Central memory CD8-positive, alpha-beta T cell (primary cell): ENCODE results near the gene POLR2E.

Experiments used
- ATAC-seq: fragments of 150-1000 bp; cut with Tn5 transposase; replicated peaks from 2 replicates; pipeline ENCODE4 v1.10.0; 2022; ENCODE audit warnings: mild to moderate bottlenecking, moderate FRiP score, moderate number of reproducible peaks; ENCODE audit not compliant: poor library complexity, severe bottlenecking; ENCODE audit errors: extremely low read depth
- DNase-seq, 2 donors: peaks; one replicate each; pipeline ENCODE4 v3.0.0; 2021; ENCODE audit warnings: low spot score in 2 of 2
- H3K27ac Mint-ChIP-seq: one replicate; pipeline ENCODE4 v1.8.0; 2022; ENCODE audit warnings: low read depth, mild to moderate bottlenecking, moderate library complexity, mixed read lengths
- H3K27me3 Mint-ChIP-seq: one replicate; pipeline ENCODE4 v1.8.0; 2022; ENCODE audit warnings: mixed read lengths
- H3K36me3 Mint-ChIP-seq: one replicate; pipeline ENCODE4 v1.8.0; 2022; ENCODE audit warnings: mild to moderate bottlenecking, moderate library complexity, mixed read lengths; ENCODE audit not compliant: insufficient read depth
- H3K4me1 Mint-ChIP-seq: one replicate; pipeline ENCODE4 v1.8.0; 2022; ENCODE audit warnings: mixed read lengths
- H3K4me3 Mint-ChIP-seq: one replicate; pipeline ENCODE4 v1.8.0; 2022; ENCODE audit warnings: mild to moderate bottlenecking, moderate library complexity, mixed read lengths
- H3K9me3 Mint-ChIP-seq: one replicate; pipeline ENCODE4 v1.8.0; 2022; ENCODE audit warnings: mixed read lengths

Gene POLR2E

DNA sequence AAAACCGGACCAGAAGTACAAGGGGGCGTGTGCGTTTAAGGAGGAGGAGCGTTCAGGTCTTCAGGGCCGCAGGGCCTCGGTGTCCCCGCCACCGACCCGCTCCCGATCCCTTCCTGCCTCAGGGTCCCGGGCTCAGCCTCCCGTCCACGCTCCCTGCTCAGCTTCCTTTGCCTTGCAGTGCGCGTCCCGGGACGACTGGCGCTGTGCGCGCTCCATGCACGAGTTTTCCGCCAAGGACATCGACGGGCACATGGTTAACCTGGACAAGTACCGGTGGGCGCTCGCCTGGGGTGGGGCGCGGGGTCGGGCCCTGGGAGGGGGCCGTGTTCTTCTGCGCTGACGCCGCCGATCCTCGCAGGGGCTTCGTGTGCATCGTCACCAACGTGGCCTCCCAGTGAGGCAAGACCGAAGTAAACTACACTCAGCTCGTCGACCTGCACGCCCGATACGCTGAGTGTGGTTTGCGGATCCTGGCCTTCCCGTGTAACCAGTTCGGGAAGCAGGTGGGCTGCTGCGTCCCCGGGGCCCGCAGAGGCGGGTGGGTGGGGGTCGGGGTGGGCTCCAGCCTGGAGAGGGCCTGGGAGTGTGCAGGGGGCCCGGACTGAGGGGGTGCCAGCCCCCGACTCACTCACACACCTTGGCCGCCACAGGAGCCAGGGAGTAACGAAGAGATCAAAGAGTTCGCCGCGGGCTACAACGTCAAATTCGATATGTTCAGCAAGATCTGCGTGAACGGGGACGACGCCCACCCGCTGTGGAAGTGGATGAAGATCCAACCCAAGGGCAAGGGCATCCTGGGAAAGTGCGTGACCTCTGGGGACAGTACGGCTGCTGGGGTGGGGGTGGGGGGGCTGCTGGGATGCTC lies 10.1 kb upstream of the POLR2E start:
- Mint-ChIP-seq H3K27me3 (no peaks in the 10 kb centered on the region), H3K4me1 (peaks cover 11% of the 10 kb centered on the region), H3K9me3 (no peaks in the 10 kb centered on the region), H3K4me3 (peak overlapping the region; percentile 66), H3K27ac (peak overlapping the region; percentile 65), H3K36me3 (peaks cover 29% of the 10 kb centered on the region)
- DNase-seq: no peak
- ATAC-seq: no peak

DNA sequence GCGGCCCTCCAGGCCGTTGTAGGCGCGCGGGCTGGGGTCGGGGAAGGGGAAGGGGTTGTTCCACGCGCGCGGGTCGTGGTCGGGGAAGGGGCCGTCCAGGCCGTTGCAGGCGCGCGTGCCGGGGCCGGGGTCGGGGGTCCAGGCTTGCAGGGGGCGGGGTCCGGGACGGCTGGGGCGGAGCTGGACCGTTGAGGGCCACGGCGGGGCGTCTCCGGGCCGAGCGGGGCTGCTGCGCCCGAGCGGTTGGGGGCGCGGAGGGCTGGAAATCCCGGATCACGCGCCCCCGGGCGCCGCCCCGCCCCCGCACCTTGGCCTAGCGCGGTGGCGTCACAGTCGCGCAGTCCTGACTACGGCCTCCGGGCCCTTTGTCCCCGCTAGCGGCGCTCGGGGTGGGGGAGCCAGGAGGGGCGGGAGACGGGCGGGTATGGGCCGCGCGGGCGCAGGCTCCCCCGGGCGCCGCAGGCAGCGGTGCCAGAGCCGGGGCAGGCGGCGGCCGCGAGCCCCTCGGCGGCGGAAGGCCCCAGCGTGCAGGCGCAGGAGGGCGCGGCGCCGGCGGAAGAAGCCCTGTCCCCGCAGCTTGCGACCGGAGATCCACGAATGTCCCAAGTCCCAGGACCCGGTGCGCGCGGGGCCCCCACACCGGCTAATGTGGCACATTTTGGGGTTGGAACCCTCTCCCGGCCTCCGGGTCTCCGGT lies 9.3 kb upstream of the POLR2E start:
- Mint-ChIP-seq H3K27ac (peak overlapping the region; percentile 65), H3K4me3 (peak overlapping the region; percentile 66), H3K36me3 (peaks cover 31% of the 10 kb centered on the region), H3K27me3 (no peaks in the 10 kb centered on the region), H3K4me1 (peaks cover 17% of the 10 kb centered on the region), H3K9me3 (no peaks in the 10 kb centered on the region)
- ATAC-seq (peak; percentile 48), DNase-seq (peak; percentile 50 to 59)

GRCh38 chr19:1103708-1104310 lies 8.6 kb upstream of the POLR2E start, which contains the start of gene GPX4:
GPX4 (plus strand) TSS chr19:1103994; CDS start chr19:1104044, 50 bp downstream.
- Mint-ChIP-seq H3K36me3 (peaks cover 31% of the 10 kb centered on the region), H3K4me1 (peaks cover 18% of the 10 kb centered on the region), H3K27me3 (no peaks in the 10 kb centered on the region), H3K9me3 (no peaks in the 10 kb centered on the region), H3K4me3 (peak within 1 kb of the TSS; percentile 66), H3K27ac (peak within 1 kb of the TSS; percentile 84)
- peak; percentile 91 to 96 for DNase-seq
- ATAC-seq: peak; percentile 89

GRCh38 chr19:1103132-1103707 lies 8.0 kb upstream of the POLR2E start:
- DNase-seq (no peak), ATAC-seq (no peak)
- peaks cover 30% of the 10 kb centered on the region for H3K36me3 Mint-ChIP-seq
- H3K4me3 Mint-ChIP-seq: peak overlapping the region; percentile 66
- no peaks in the 10 kb centered on the region for H3K9me3 Mint-ChIP-seq
- peaks cover 22% of the 10 kb centered on the region for H3K4me1 Mint-ChIP-seq
- no peaks in the 10 kb centered on the region for H3K27me3 Mint-ChIP-seq
- H3K27ac Mint-ChIP-seq: peak overlapping the region; percentile 84

DNA sequence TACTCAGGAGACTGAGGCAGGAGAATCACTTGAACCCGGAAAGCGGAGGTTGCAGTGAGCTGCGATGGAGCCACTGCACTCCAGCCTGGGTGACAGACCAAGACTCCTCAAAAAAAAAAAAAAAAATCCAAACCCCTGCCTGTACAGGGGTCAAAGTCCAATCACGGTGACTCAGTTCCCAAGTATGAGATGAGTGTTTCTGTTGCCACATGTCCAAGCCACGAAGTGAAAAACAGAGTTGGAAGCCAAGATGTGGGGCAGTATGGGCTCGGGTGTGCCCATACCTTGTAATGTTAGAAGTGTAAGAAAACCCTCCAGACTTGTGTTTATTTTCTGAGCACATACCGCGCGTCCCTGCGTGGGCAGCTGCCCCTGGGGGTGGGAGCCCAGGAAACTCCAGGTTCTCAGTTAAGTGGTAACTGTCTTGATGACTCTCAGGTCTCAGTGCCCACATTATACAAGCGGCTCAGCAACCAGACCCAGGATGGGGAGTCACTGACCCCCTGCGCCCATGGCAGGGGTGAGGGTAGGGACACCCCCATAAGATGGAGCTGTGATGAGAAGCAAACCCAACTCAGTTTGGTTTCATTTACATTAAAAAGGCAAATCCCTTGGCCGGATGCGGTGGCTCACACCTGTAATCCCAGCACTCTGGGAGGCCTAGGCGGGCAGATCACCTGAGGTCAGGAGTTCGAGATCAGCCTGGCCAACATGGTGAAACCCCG lies 7.4 kb upstream of the POLR2E start:
- peaks cover 33% of the 10 kb centered on the region for H3K36me3 Mint-ChIP-seq

GRCh38 chr19:1101337-1101698 lies 6.1 kb upstream of the POLR2E start:
- H3K4me3 Mint-ChIP-seq: no peak overlapping the region
- ATAC-seq (no peak), DNase-seq (no peak)
- no peaks in the 10 kb centered on the region for H3K27me3 Mint-ChIP-seq
- H3K9me3 Mint-ChIP-seq: no peaks in the 10 kb centered on the region
- H3K4me1 Mint-ChIP-seq: peaks cover 22% of the 10 kb centered on the region
- H3K36me3 Mint-ChIP-seq: peaks cover 25% of the 10 kb centered on the region
- H3K27ac Mint-ChIP-seq: no peak overlapping the region

More for the DNA sequence above, 7.4 kb upstream of the POLR2E start:
- no peaks in the 10 kb centered on the region for H3K27me3 Mint-ChIP-seq
- H3K9me3 Mint-ChIP-seq: no peaks in the 10 kb centered on the region
- DNase-seq (no peak), ATAC-seq (no peak)
- peak overlapping the region; percentile 84 for H3K27ac Mint-ChIP-seq
- H3K4me3 Mint-ChIP-seq: peak overlapping the region; percentile 66
- peaks cover 22% of the 10 kb centered on the region for H3K4me1 Mint-ChIP-seq

DNA sequence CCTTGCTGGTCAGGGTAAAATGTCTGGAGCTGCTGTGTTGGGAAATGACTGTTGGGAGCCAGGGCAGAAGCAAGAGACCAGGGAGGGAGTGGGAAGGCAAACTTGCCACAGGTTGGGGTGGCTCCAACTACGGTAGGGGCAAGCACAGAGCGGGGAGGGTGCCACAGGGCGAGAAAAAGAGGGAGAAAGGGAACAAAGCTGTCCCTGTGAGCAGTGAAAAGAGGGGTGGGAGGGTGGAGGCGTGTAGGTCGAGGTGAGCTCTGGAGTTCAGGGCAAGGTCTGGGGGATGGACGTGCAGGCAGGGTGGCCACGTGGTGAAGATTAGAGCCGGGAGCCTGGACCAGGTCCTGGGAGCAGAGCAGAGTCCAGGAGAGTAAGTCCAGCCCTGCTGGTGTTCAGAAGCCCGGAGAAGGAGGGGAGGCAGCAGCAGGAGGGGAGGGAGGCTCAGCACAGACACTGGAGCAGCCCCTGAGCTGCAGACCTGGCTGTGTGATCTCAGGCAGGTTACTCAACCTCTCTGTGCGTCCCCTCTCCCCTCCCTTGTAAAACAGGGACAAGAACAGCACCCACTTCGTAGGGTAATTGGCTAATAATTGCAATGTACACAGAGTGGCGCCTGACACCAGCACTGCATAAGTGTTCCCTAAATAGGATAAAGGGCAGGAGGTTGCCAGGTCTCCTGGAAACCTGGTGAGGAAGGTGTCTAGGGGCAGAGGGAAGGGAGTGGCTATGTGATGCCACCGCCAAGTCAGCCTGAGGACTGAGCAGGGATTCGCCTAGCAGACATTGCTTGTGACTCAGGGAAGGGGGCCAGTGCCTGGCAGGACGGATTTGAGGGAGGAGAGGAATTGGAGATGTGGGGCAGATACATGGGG lies 3.2 kb upstream of the POLR2E start:
- DNase-seq (no peak), ATAC-seq (no peak)
- Mint-ChIP-seq H3K27me3 (no peaks in the 10 kb centered on the region), H3K27ac (no peak overlapping the region), H3K4me3 (no peak overlapping the region), H3K9me3 (no peaks in the 10 kb centered on the region), H3K36me3 (peaks cover 23% of the 10 kb centered on the region), H3K4me1 (peaks cover 47% of the 10 kb centered on the region)

DNA sequence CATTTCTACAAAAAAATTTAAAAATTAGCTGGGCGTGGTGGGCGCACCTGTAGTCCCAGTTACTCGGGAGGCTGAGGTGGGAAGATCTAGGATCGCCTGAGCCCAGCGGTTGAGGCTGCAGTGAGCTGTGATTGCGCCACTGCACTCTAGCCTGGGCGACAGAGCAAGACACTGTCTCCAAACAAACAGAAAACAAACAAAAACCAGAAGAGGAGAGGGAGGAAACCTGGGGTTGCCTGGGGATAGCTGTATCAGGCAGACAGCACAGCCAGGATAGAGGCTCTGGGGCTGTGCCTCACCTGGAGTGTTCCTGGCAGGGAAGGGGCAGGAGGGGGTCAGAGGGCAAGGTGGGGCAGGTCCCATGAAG lies 2.6 kb upstream of the POLR2E start:
- H3K27me3 Mint-ChIP-seq: no peaks in the 10 kb centered on the region
- H3K36me3 Mint-ChIP-seq: peaks cover 22% of the 10 kb centered on the region
- peaks cover 44% of the 10 kb centered on the region for H3K4me1 Mint-ChIP-seq
- H3K4me3 Mint-ChIP-seq: no peak overlapping the region
- no peak for ATAC-seq
- no peak overlapping the region for H3K27ac Mint-ChIP-seq
- no peaks in the 10 kb centered on the region for H3K9me3 Mint-ChIP-seq
- DNase-seq: no peak

DNA sequence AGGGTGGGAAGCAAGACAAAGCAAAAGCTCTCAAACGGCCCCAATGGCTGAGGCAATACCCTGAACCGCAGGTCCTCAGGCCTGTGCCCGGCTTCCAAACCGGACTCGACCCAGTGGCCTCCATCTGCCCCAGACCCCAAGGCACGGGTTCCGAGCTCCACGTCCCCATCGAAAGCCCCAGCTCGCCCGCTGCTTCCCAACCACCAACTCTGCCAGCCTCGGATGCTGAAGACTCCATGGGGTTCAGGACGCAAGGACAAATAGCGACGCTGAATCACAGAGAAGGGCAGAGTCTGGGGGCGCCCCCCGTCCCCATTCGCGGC lies 559 bp downstream of the POLR2E start:
- no peaks in the 10 kb centered on the region for H3K9me3 Mint-ChIP-seq
- ATAC-seq (peak; percentile 7), DNase-seq (no peak)
- peak overlapping the region; percentile 85 for H3K27ac Mint-ChIP-seq
- peaks cover 40% of the 10 kb centered on the region for H3K36me3 Mint-ChIP-seq
- H3K4me1 Mint-ChIP-seq: peaks cover 34% of the 10 kb centered on the region
- H3K27me3 Mint-ChIP-seq: no peaks in the 10 kb centered on the region
- H3K4me3 Mint-ChIP-seq: peak overlapping the region; percentile 95

DNA sequence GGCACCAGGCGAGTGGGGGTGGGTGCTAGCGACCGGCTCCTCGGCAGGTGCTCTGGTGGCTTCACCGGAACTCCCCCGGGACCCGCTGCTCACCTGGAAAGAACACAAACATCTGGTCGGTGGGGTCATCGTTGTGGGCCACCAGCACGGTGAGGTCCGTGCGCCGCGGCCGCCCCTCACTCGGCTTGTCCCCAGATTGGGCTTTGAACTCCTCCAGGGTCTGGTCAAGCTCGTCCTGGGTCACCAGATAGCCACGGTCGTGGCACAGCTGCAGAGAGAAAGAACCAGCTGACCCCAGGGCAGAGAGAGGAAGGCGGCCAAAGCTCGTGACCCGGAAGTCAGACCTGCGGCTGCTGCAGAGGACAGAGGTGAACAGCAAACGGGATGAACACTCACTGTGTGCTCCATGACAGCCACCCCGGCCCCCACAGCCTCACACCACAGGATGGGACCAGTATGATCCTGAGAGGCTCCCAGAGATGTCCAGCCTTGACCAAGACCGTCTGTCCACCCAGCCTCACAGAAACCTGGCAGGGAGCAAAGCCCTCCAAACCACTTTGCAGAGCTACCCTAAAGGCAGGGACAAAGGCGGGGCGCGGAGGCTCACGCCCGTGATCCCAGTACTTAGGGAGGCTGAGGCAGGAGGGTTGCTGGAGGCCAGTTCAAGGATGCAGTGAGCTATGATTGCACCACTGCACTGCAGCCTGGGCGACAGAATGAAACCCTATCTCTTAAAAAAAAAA lies 1.2 kb downstream of the POLR2E start:
- Mint-ChIP-seq H3K36me3 (peaks cover 47% of the 10 kb centered on the region), H3K4me1 (peaks cover 34% of the 10 kb centered on the region), H3K4me3 (peak overlapping the region; percentile 95), H3K27me3 (no peaks in the 10 kb centered on the region), H3K9me3 (no peaks in the 10 kb centered on the region), H3K27ac (peak overlapping the region; percentile 85)
- no peak for DNase-seq
- ATAC-seq: no peak

- Mint-ChIP-seq H3K4me3 (peak overlapping the region; percentile 95), H3K27ac (peak overlapping the region; percentile 74), H3K4me1 (peaks cover 33% of the 10 kb centered on the region), H3K36me3 (peaks cover 50% of the 10 kb centered on the region), H3K27me3 (no peaks in the 10 kb centered on the region), H3K9me3 (no peaks in the 10 kb centered on the region)
- ATAC-seq (no peak), DNase-seq (no peak)
These were observed 1.8 kb downstream of the POLR2E start for GRCh38 chr19:1093330-1093729.
